ENCODE results near the gene PRM1. TPM values are rescaled to one million over a fixed set of nuclear protein-coding genes. Genes with fewer than 3 reads are reported as not detected.

PRM1 gene
- total RNA-seq, 2 experiments from 2014 or later: not detected

- Mint-ChIP-seq H3K27ac (peak overlapping the region; percentile 81), H3K4me3 (no peak overlapping the region), H3K27me3 (no peaks in the 10 kb centered on the region), H3K4me1 (peaks cover 78% of the 10 kb centered on the region), H3K9me3 (no peaks in the 10 kb centered on the region), H3K36me3 (no peaks in the 10 kb centered on the region)
- POLR2A ChIA-PET: interaction anchor here (0.6 to 12.6 kb wide), 6 partner anchors 10 to 608 kb away, joined by 3 to 223 read pairs (median 5); partner anchors contain the start of gene SOCS1
- DNase-seq (no peak), ATAC-seq (ENCODE audit: low read depth) (no peak)
These were observed 45.5 kb downstream of the PRM1 start for GRCh38 chr16:11235703-11235991.

- H3K9me3 Mint-ChIP-seq: no peaks in the 10 kb centered on the region
- POLR2A ChIA-PET: interaction anchor here (0.6 to 12.6 kb wide), 7 partner anchors 10 to 609 kb away, joined by 3 to 223 read pairs (median 6); partner anchors contain the start of gene SOCS1
- no peaks in the 10 kb centered on the region for H3K36me3 Mint-ChIP-seq
- ATAC-seq (ENCODE audit: low read depth) (no peak), DNase-seq (no peak)
- no peaks in the 10 kb centered on the region for H3K27me3 Mint-ChIP-seq
- H3K4me1 Mint-ChIP-seq: peaks cover 73% of the 10 kb centered on the region
- H3K27ac Mint-ChIP-seq: peak overlapping the region; percentile 81
- peak overlapping the region; percentile 34 for H3K4me3 Mint-ChIP-seq
These were observed 46.0 kb downstream of the PRM1 start for GRCh38 chr16:11234884-11235702.

GRCh38 chr16:11233727-11234376 is 47.3 kb downstream of the PRM1 start:
- POLR2A ChIA-PET: interaction anchor here (0.6 to 12.6 kb wide), 20 partner anchors 9 to 261 kb away, joined by 3 to 223 read pairs (median 5); partner anchors contain the start of gene SOCS1
- no peaks in the 10 kb centered on the region for H3K9me3 Mint-ChIP-seq
- peak; percentile 77 for DNase-seq
- no peaks in the 10 kb centered on the region for H3K27me3 Mint-ChIP-seq
- peak overlapping the region; percentile 84 for H3K4me3 Mint-ChIP-seq
- peaks cover 76% of the 10 kb centered on the region for H3K4me1 Mint-ChIP-seq
- no peaks in the 10 kb centered on the region for H3K36me3 Mint-ChIP-seq
- peak; percentile 23 for ATAC-seq (ENCODE audit: low read depth)
- peak overlapping the region; percentile 95 for H3K27ac Mint-ChIP-seq

GRCh38 chr16:11232852-11233726 is 48.0 kb downstream of the PRM1 start:
- H3K4me1 Mint-ChIP-seq: peaks cover 76% of the 10 kb centered on the region
- ATAC-seq (ENCODE audit: low read depth) (peak; percentile 81), DNase-seq (peak; percentile 91)
- no peaks in the 10 kb centered on the region for H3K36me3 Mint-ChIP-seq
- H3K27ac Mint-ChIP-seq: peak overlapping the region; percentile 95
- peak overlapping the region; percentile 84 for H3K4me3 Mint-ChIP-seq
- POLR2A ChIA-PET: interaction anchor here (0.5 to 12.6 kb wide), 26 partner anchors 9 to 260 kb away, joined by 3 to 223 read pairs (median 4); partner anchors contain the start of gene SOCS1
- H3K27me3 Mint-ChIP-seq: no peaks in the 10 kb centered on the region
- H3K9me3 Mint-ChIP-seq: no peaks in the 10 kb centered on the region

GRCh38 chr16:11232302-11232851 is 48.8 kb downstream of the PRM1 start:
- Mint-ChIP-seq H3K27ac (peak overlapping the region; percentile 95), H3K27me3 (no peaks in the 10 kb centered on the region), H3K36me3 (no peaks in the 10 kb centered on the region), H3K4me3 (peak overlapping the region; percentile 84), H3K4me1 (peaks cover 73% of the 10 kb centered on the region), H3K9me3 (no peaks in the 10 kb centered on the region)
- ATAC-seq (ENCODE audit: low read depth) (no peak), DNase-seq (no peak)
- POLR2A ChIA-PET: interaction anchor here (0.5 to 12.6 kb wide), 17 partner anchors 8 to 260 kb away, joined by 3 to 223 read pairs (median 5); partner anchors contain the start of gene SOCS1

- H3K27me3 Mint-ChIP-seq: no peaks in the 10 kb centered on the region
- peaks cover 69% of the 10 kb centered on the region for H3K4me1 Mint-ChIP-seq
- DNase-seq: no peak
- no peak for ATAC-seq (ENCODE audit: low read depth)
- POLR2A ChIA-PET: interaction anchor here (9.0 kb wide), 1 partner anchor 19 kb away, joined by 227 read pairs; the partner anchor contains the start of gene SOCS1
- H3K27ac Mint-ChIP-seq: peak overlapping the region; percentile 95
- H3K4me3 Mint-ChIP-seq: peak overlapping the region; percentile 76
- no peaks in the 10 kb centered on the region for H3K9me3 Mint-ChIP-seq
- no peaks in the 10 kb centered on the region for H3K36me3 Mint-ChIP-seq
These were observed 49.7 kb downstream of the PRM1 start for GRCh38 chr16:11231367-11231970.

Small RNAs within 50 kb of the gene (microRNA-seq; reads per million reads assigned to microRNA genes)
- not detected for gene MIR548H2

Other genes starting within 250 kb of the PRM1 start
- 100 to 1,000 TPM; 165 to 176 TPM for gene SOCS1, start 25.1 kb downstream of the PRM1 start, total RNA-seq
- gene TNP2, start 12.0 kb downstream of the PRM1 start, total RNA-seq: not detected
- not detected for gene PRM3, start 7.7 kb downstream of the PRM1 start, total RNA-seq
- gene PRM2, start 4.8 kb downstream of the PRM1 start, total RNA-seq: not detected
- gene RMI2, start 64.1 kb upstream of the PRM1 start, total RNA-seq: 10 to 100 TPM; 89.8 to 93.0 TPM

Data from activated naive CD8-positive, alpha-beta T cell treated with anti-CD3 and anti-CD28 coated beads, Interleukin-2, amount 10 ng/mL, durations not matched to agents 7 days and 5 days (primary cell).